ENCODE results near the gene TRIM41. TPM values are rescaled to one million over a fixed set of nuclear protein-coding genes. Genes with fewer than 3 reads are reported as not detected.
A peak's percentile ranks its signal among the peaks of the same experiment; 100 is the strongest.

The TRIM41 gene
- total RNA-seq, 1 donor from 2014 or later = 20.9 TPM

GRCh38 chr5:181190711-181191525, 32.2 kb upstream of the TRIM41 start:
- DNase-seq (ENCODE audit: missing footprints) (peak; percentile 84), ATAC-seq (peak; percentile 15)
- intact Hi-C loops (cut with DNase I) = loop anchor here (1.0 kb wide), 2 partner anchors 15 to 53 kb away; no protein-coding TSS in a partner anchor

- DNase-seq (ENCODE audit: missing footprints) (peak; percentile 98), ATAC-seq (peak; percentile 86)
- intact Hi-C loops (cut with DNase I) = loop anchor here (1.0 kb wide), 2 partner anchors 15 to 53 kb away; no protein-coding TSS in a partner anchor
Measured at GRCh38 chr5:181191526-181192336, 31.4 kb upstream of the TRIM41 start.

GRCh38 chr5:181192337-181193046, 30.6 kb upstream of the TRIM41 start:
- intact Hi-C loops (cut with DNase I) = no loop called here
- ATAC-seq (no peak), DNase-seq (ENCODE audit: missing footprints) (no peak)

GRCh38 chr5:181193656-181194055, 29.4 kb upstream of the TRIM41 start:
- DNase-seq (ENCODE audit: missing footprints) (no peak), ATAC-seq (no peak)
- intact Hi-C loops (cut with DNase I) = no loop called here

- ATAC-seq (no peak), DNase-seq (ENCODE audit: missing footprints) (no peak)
- intact Hi-C loops (cut with DNase I) = no loop called here
Measured at GRCh38 chr5:181194489-181195248, 28.4 kb upstream of the TRIM41 start.

GRCh38 chr5:181195249-181195761, 27.8 kb upstream of the TRIM41 start:
- ATAC-seq (no peak), DNase-seq (ENCODE audit: missing footprints) (no peak)
- intact Hi-C loops (cut with DNase I) = no loop called here

GRCh38 chr5:181197326-181197951, 25.6 kb upstream of the TRIM41 start:
- intact Hi-C loops (cut with DNase I) = no loop called here
- DNase-seq (ENCODE audit: missing footprints) = no peak

GRCh38 chr5:181198106-181198685, 24.9 kb upstream of the TRIM41 start:
- ATAC-seq (no peak), DNase-seq (ENCODE audit: missing footprints) (no peak)
- intact Hi-C loops (cut with DNase I) = no loop called here

More at GRCh38 chr5:181197326-181197951, 25.6 kb upstream of the TRIM41 start:
- no peak for ATAC-seq

GRCh38 chr5:181198905-181199519, 24.1 kb upstream of the TRIM41 start:
- ATAC-seq (no peak), DNase-seq (ENCODE audit: missing footprints) (no peak)
- intact Hi-C loops (cut with DNase I) = no loop called here

GRCh38 chr5:181199881-181200638, 23.0 kb upstream of the TRIM41 start:
- DNase-seq (ENCODE audit: missing footprints) (no peak), ATAC-seq (no peak)
- intact Hi-C loops (cut with DNase I) = no loop called here

- intact Hi-C loops (cut with DNase I) = no loop called here
- DNase-seq (ENCODE audit: missing footprints) (no peak), ATAC-seq (no peak)
Measured at GRCh38 chr5:181200816-181201215, 22.3 kb upstream of the TRIM41 start.

GRCh38 chr5:181203093-181203711, 19.9 kb upstream of the TRIM41 start:
- no peak for DNase-seq (ENCODE audit: missing footprints)
- intact Hi-C loops (cut with DNase I) = no loop called here

GRCh38 chr5:181203777-181204112, 19.3 kb upstream of the TRIM41 start:
- DNase-seq (ENCODE audit: missing footprints) = no peak
- intact Hi-C loops (cut with DNase I) = no loop called here
- no peak for ATAC-seq

More at GRCh38 chr5:181203093-181203711, 19.9 kb upstream of the TRIM41 start:
- ATAC-seq = no peak

GRCh38 chr5:181204113-181204825, 18.8 kb upstream of the TRIM41 start:
- peak; percentile 0 for ATAC-seq
- intact Hi-C loops (cut with DNase I) = no loop called here
- peak; percentile 75 for DNase-seq (ENCODE audit: missing footprints)

Data from Right ventricle myocardium inferior (tissue), 1 donor.